HepG2 (cell line): ENCODE results near the gene DCUN1D3. TPM values are rescaled to one million over a fixed set of nuclear protein-coding genes. Genes with fewer than 3 reads are reported as not detected.

Experiments
- ATF7 ChIP-seq, 2 experiments: fragments of 450-650 bp in 1 of 2; sonication (generic) in 1 of 2; formaldehyde crosslinking in 1 of 2; IDR thresholded peaks; 2 replicates each; pipeline versions ENCODE4 v1.4.0 to v1.6.1; 2016 to 2020; ENCODE audit warnings: antibody characterized with exemption in 1 of 2, mild to moderate bottlenecking in 1 of 2, missing genetic modification reagents in 1 of 2
- ATM ChIP-seq: fragments of 450-650 bp; IDR thresholded peaks from 2 replicates; pipeline ENCODE4 v1.7.1; 2017; ENCODE audit warnings: mild to moderate bottlenecking, borderline replicate concordance
- BRCA1 ChIP-seq: sonication (generic); formaldehyde crosslinking; IDR thresholded peaks from 2 replicates; pipeline ENCODE4 v1.4.0; 2020; ENCODE audit warnings: missing genetic modification reagents
- ETV5 ChIP-seq: IDR thresholded peaks from 2 replicates; pipeline ENCODE4 v1.6.1; 2018; ENCODE audit warnings: missing biosample characterization, missing genetic modification reagents, inconsistent platforms, borderline replicate concordance
- FOXP1 ChIP-seq, 2 experiments: fragments of 450-650 bp in 1 of 2; IDR thresholded peaks; 2 replicates each; pipeline ENCODE4 v1.6.1; 2017 to 2018; ENCODE audit warnings: antibody characterized with exemption in 1 of 2
- GTF3A ChIP-seq: sonication (generic); formaldehyde crosslinking; conservative IDR thresholded peaks from 2 replicates; pipeline ENCODE4 v1.4.0; 2020; ENCODE audit warnings: mild to moderate bottlenecking, missing genetic modification reagents
- HOXA3 ChIP-seq: sonication (generic); formaldehyde crosslinking; IDR thresholded peaks from 2 replicates; pipeline ENCODE4 v1.5.0; 2020; ENCODE audit warnings: missing genetic modification reagents
- IKZF1 ChIP-seq: fragments of 450-650 bp; IDR thresholded peaks from 2 replicates; pipeline ENCODE4 v1.7.1; 2016
- MAFG ChIP-seq: sonication (generic); formaldehyde crosslinking; IDR thresholded peaks from 2 replicates; pipeline ENCODE4 v1.5.1; 2020; ENCODE audit warnings: mild to moderate bottlenecking, missing genetic modification reagents
- PCBP1 ChIP-seq: fragments of 200-400 bp; formaldehyde crosslinking; IDR thresholded peaks from 2 replicates; pipeline ENCODE4 v1.6.1; 2017; ENCODE audit warnings: mild to moderate bottlenecking, low read depth, low read length, borderline replicate concordance
- PRDM15 ChIP-seq: sonication (generic); formaldehyde crosslinking; IDR thresholded peaks from 2 replicates; pipeline ENCODE4 v1.4.0; 2020; ENCODE audit warnings: missing genetic modification reagents
- RXRA ChIP-seq: sonication (generic); formaldehyde crosslinking; IDR thresholded peaks from 2 replicates; pipeline ENCODE4 v1.5.1; 2020; ENCODE audit warnings: missing genetic modification reagents
- SKI ChIP-seq: fragments of 450-650 bp; IDR thresholded peaks from one replicate; pipeline ENCODE4 v1.6.1; 2018; ENCODE audit warnings: mild to moderate bottlenecking; ENCODE audit not compliant: partially characterized antibody
- SMYD3 ChIP-seq: sonication (generic); formaldehyde crosslinking; IDR thresholded peaks from 2 replicates; pipeline ENCODE4 v1.8.1; 2023; ENCODE audit warnings: mild to moderate bottlenecking, missing genetic modification reagents
- THAP7 ChIP-seq: sonication (generic); formaldehyde crosslinking; IDR thresholded peaks from 2 replicates; pipeline ENCODE4 v1.8.1; 2023; ENCODE audit warnings: mild to moderate bottlenecking, missing genetic modification reagents
- TSC22D2 ChIP-seq: sonication (generic); formaldehyde crosslinking; IDR thresholded peaks from 2 replicates; pipeline ENCODE4 v1.5.1; 2020; ENCODE audit warnings: missing genetic modification reagents, mild to moderate bottlenecking, borderline replicate concordance
- ZNF296 ChIP-seq: sonication (generic); formaldehyde crosslinking; conservative IDR thresholded peaks from 2 replicates; pipeline ENCODE4 v1.5.0; 2020; ENCODE audit warnings: mild to moderate bottlenecking, missing genetic modification reagents
- ZNF513 ChIP-seq: sonication (generic); formaldehyde crosslinking; conservative IDR thresholded peaks from 2 replicates; pipeline ENCODE4 v1.5.0; 2020; ENCODE audit warnings: missing genetic modification reagents
- ZNF709 ChIP-seq: sonication (generic); formaldehyde crosslinking; IDR thresholded peaks from 2 replicates; pipeline ENCODE4 v1.5.0; 2020; ENCODE audit warnings: mild to moderate bottlenecking, missing genetic modification reagents
- polyA plus RNA-seq, 8 experiments: library from polyadenylated mRNA; depleted of rRNA in 3 of 8; stranded (reverse) in 7 of 8; unstranded in 1 of 8; fragments of >200 nt; fragmentation: Illumina TruSeq in 4 of 8; extraction: Trizol in 4 of 8; gene quantifications; 2 replicates each; pipeline versions ENCODE4 v1.2.1 to v1.2.3, GENCODE V29; 2011 to 2016; ENCODE audit warnings: low read depth in 4 of 8, missing spikeins in 1 of 8, mixed read lengths in 1 of 8; ENCODE audit not compliant: insufficient read depth in 1 of 8
- total RNA-seq, 5 experiments: library from RNA; depleted of rRNA; stranded (reverse); fragments of >200 nt; fragmentation: Illumina TruSeq; extraction: Trizol; gene quantifications; 2 replicates each; pipeline ENCODE4 v1.2.3, GENCODE V29; 2016; ENCODE audit warnings: low read depth in 1 of 5
- TF ChIP-seq, protein P1 (sequence below): IDR thresholded peaks from 2 replicates; pipeline ENCODE4 v1.6.1; 2016
- TF ChIP-seq, protein P2 (sequence below): sonication (generic); formaldehyde crosslinking; IDR thresholded peaks from 2 replicates; pipeline ENCODE4 v1.5.1; 2020; ENCODE audit warnings: missing genetic modification reagents, mild to moderate bottlenecking, borderline replicate concordance

DCUN1D3 gene
- total and polyA plus RNA-seq, 2 of the 13 experiments (the other 11 are each of a cell fraction or from before 2014, with no cell fraction given), result 5.0 to 19.3 TPM

GRCh38 chr16:20806168-20807050, 93.7 kb downstream of the DCUN1D3 start, which contains the start of the genes ERI2 and REXO5 (continued):
- TF ChIP-seq TSC22D2 (CRISPR knock-in tag), result peak; percentile 94; the same call in 1 of the 2 replicates
- TF ChIP-seq ZNF513 (CRISPR knock-in tag), result peak; percentile 76; the same call in 1 of the 2 replicates
- peak; percentile 92 for TF ChIP-seq ETV5 (CRISPR knock-in tag)
- TF ChIP-seq PCBP1, result peak; percentile 97
- no peak; the same call in 1 of the 2 replicates for TF ChIP-seq ZNF296 (CRISPR knock-in tag)
- peak; percentile 99 for TF ChIP-seq SMYD3 (CRISPR knock-in tag)
- TF ChIP-seq FOXP1 (IDR thresholded peaks at IDR 0.05), result no peak
- TF ChIP-seq FOXP1 (CRISPR knock-in tag; IDR thresholded peaks at IDR 0.05), result peak; percentile 45
- TF ChIP-seq SKI, result no peak
- TF ChIP-seq PRDM15 (CRISPR knock-in tag), result no peak
- TF ChIP-seq, protein P1, sequence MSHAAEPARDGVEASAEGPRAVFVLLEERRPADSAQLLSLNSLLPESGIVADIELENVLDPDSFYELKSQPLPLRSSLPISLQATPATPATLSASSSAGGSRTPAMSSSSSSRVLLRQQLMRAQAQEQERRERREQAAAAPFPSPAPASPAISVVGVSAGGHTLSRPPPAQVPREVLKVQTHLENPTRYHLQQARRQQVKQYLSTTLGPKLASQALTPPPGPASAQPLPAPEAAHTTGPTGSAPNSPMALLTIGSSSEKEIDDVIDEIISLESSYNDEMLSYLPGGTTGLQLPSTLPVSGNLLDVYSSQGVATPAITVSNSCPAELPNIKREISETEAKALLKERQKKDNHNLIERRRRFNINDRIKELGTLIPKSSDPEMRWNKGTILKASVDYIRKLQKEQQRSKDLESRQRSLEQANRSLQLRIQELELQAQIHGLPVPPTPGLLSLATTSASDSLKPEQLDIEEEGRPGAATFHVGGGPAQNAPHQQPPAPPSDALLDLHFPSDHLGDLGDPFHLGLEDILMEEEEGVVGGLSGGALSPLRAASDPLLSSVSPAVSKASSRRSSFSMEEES (CRISPR knock-in tag), result peak; percentile 80
- TF ChIP-seq IKZF1, result no peak
- peak; percentile 95 for TF ChIP-seq HOXA3
- TF ChIP-seq ATM, result no peak
- TF ChIP-seq RXRA (CRISPR knock-in tag), result peak; percentile 89
- TF ChIP-seq BRCA1, result no peak; the same call in none of the 2 replicates
- TF ChIP-seq ATF7 (IDR thresholded peaks at IDR 0.05), result no peak
- TF ChIP-seq ATF7 (CRISPR knock-in tag; IDR thresholded peaks at IDR 0.05), result 0 out of 2 replicates have a peak, but pooled peaks have one; percentile 17
- TF ChIP-seq GTF3A, result peak; percentile 75; the same call in 1 of the 2 replicates
- TF ChIP-seq MAFG (CRISPR knock-in tag), result no peak
- peak; percentile 95 for TF ChIP-seq THAP7 (CRISPR knock-in tag)
- peak; percentile 98 for TF ChIP-seq ZNF709 (CRISPR knock-in tag)
- TF ChIP-seq, protein P2, sequence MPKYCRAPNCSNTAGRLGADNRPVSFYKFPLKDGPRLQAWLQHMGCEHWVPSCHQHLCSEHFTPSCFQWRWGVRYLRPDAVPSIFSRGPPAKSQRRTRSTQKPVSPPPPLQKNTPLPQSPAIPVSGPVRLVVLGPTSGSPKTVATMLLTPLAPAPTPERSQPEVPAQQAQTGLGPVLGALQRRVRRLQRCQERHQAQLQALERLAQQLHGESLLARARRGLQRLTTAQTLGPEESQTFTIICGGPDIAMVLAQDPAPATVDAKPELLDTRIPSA (CRISPR knock-in tag), result peak; percentile 97; the same call in 1 of the 2 replicates
